ENCODE data around the gene NIBAN1.

- TF ChIP-seq POLR2AphosphoS5 (IDR thresholded peaks at IDR 0.05; ENCODE audit: borderline replicate concordance, low read depth, low read length) (no peak), EZH2 (IDR thresholded peaks at IDR 0.05) (no peak)
Measured at GRCh38 chr1:184932319-184932718, 42.0 kb downstream of the NIBAN1 start.

Data from SK-N-MC (cell line).